Adrenal gland (tissue), 5 donors: ENCODE data around the gene GATAD2B.

ENCODE experiments used
- CTCF ChIP-seq, 6 experiments: fragments of 450-650 bp in 4 of 6; fragments of 200-600 bp in 2 of 6; sonication (generic) in 1 of 6; IDR thresholded peaks; 1 replicate in 5 of 6; 2 replicates in 1 of 6; pipeline versions ENCODE4 v1.5.1 to v1.8.0; 2016 to 2021; ENCODE audit warnings: antibody characterized with exemption in 6 of 6, mild to moderate bottlenecking in 2 of 6, moderate library complexity in 1 of 6
- POLR2A ChIP-seq, 2 donors: fragments of 450-650 bp; IDR thresholded peaks; one replicate each; pipeline ENCODE4 v1.6.1; 2017; ENCODE audit warnings: antibody characterized with exemption in 2 of 2, mild to moderate bottlenecking in 2 of 2, moderate library complexity in 1 of 2
- donor health status: DM: no; HTN: no; CAD: no.

DNA sequence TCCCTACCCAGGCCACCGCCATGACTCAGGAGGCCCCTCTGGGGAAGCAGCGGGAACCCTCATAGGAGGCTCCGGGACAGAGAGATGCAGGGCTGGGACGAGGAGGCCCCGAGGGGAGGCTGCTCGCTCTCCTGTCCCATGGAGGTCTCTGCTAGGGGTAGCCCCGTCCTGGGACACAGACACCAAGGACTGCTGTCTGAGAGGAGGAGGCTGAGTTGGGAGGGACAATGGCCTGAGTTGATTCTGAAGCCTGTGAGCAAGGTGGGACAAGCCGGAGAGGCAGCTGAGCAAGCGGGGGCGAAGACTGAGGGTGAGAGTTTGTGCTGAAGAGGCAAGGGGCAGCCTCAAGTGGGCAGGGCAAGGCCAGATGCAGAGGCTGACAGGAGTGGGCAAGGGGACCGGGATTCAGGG, 130.1 kb downstream of the GATAD2B start:
- TF ChIP-seq CTCF (IDR thresholded peaks at IDR 0.05) (no peak), POLR2A (IDR thresholded peaks at IDR 0.05) (no peak)
